Measurements from ENCODE around the gene MAB21L2.

DNA sequence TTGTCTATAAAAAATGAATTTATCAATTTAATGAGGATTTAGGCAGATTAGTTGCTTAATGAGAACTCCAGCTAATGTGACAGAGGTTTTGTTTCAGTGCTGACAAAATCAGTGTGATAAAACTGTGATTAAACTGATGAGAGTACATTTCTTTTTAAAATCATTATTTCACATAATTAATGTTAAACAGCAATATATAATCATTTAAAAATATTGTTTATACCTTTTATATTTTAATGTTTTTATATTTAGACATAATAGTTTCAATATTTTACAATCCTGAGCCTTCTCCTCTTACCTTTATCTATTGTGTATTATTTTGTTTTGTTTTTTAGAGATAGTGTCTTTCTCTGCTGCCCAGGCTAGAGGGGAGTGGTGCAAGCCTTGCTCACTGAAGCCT is 47.1 kb upstream of the MAB21L2 start:
- TF ChIP-seq, protein P1, sequence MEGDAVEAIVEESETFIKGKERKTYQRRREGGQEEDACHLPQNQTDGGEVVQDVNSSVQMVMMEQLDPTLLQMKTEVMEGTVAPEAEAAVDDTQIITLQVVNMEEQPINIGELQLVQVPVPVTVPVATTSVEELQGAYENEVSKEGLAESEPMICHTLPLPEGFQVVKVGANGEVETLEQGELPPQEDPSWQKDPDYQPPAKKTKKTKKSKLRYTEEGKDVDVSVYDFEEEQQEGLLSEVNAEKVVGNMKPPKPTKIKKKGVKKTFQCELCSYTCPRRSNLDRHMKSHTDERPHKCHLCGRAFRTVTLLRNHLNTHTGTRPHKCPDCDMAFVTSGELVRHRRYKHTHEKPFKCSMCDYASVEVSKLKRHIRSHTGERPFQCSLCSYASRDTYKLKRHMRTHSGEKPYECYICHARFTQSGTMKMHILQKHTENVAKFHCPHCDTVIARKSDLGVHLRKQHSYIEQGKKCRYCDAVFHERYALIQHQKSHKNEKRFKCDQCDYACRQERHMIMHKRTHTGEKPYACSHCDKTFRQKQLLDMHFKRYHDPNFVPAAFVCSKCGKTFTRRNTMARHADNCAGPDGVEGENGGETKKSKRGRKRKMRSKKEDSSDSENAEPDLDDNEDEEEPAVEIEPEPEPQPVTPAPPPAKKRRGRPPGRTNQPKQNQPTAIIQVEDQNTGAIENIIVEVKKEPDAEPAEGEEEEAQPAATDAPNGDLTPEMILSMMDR (IDR thresholded peaks at IDR 0.05) = no peak
- no peak for TF ChIP-seq POLR2A (IDR thresholded peaks at IDR 0.05)
